Measurements from ENCODE around the gene MCC. TPM values are rescaled to one million over a fixed set of nuclear protein-coding genes. Genes with fewer than 3 reads are reported as not detected.
A peak's percentile ranks its signal among the peaks of the same experiment; 100 is the strongest.

The MCC gene
- total and polyA plus RNA-seq, 2 experiments from 2014 or later, result 3.4 to 8.8 TPM

DNA sequence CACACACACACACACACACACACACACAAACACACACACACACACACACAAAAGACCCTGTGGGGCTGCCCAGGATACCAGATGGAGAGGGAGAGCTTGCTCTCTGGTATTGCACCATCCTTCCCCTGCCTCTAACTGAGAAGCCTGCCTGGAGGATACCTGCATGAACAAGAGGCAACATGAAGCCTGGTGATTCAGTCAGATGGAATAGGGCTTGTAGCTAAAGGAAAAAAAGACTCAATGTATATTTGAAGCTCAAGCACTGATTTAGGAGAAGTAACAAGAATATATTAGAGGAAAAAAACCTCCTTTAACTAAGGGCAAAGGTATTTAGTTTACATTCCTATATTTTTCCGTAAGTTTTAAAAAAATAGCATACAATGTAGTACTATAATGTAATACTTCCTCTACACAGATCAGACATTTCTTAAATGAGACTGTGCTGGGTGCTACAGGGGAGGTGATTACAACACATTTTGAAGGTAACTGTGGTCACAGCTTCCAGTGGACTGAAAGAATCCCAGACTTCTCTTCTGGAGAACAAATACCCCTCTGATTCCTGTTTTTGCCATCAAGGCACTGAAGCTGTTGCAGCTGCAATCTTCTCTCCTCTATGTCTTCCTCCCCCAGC lies 342.4 kb downstream of the MCC start:
- Histone ChIP-seq H3K9me3 (ENCODE audit: low read depth) (no peaks in the 10 kb centered on the region), H3K9me2 (ENCODE audit: insufficient read depth) (no peaks in the 10 kb centered on the region), H3K9ac (no peak overlapping the region), H4K20me1 (ENCODE audit: insufficient read depth) (no peaks in the 10 kb centered on the region), H3K4me1 (ENCODE audit: insufficient read depth) (peaks cover 28% of the 10 kb centered on the region), H3F3A (ENCODE audit: insufficient read depth) (peaks cover 23% of the 10 kb centered on the region), H3K27me3 (replicated peaks; ENCODE audit: insufficient read depth) (no peaks in the 10 kb centered on the region), H3K4me2 (ENCODE audit: unreplicated experiment) (no peak overlapping the region), H3K27ac (no peak overlapping the region), H2AFZ (no peak overlapping the region), H3K79me2 (ENCODE audit: insufficient read depth) (no peaks in the 10 kb centered on the region), H3K4me3 (no peak overlapping the region), H3K36me3 (ENCODE audit: low read depth) (no peaks in the 10 kb centered on the region)
- WGBS, 2 experiments (ENCODE audit: low coverage in 1 of 2, low lambda C conversion rate in 2 of 2, missing lambda C conversion rate in 2 of 2), result 0 to 5% methylated on average over 1 of the region's 1 CpG
- in situ Hi-C loops (cut with MboI), result no loop called here
- no peak for TF ChIP-seq EZH2phosphoT487 (IDR thresholded peaks at IDR 0.05; ENCODE audit: insufficient read depth, low read depth)
- TF ChIP-seq EZH2 (IDR thresholded peaks at IDR 0.05; ENCODE audit: insufficient read depth, poor library complexity, severe bottlenecking), result no peak
- peak; percentile 27 for DNase-seq

DNA sequence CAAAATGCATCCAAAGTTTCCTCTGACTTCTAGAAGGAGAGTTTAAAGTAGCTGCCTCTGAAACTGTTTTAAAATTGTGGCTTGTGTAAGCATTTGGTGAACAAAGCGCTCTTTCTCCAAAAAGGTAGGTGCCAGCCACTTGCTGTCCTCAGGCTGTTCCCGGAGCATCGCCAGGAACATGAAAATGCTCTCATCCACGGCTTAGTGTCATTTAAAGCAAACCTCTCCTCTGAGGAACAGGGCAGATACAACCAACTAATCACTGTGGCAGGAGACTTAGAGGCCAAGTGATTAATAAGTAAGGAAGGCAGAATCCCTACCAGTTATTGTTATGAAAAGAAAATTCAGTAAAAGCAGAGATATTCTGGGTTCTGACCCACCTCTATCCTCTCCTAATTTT lies 346.1 kb downstream of the MCC start:
- H3K4me3 ChIP-seq, result no peak overlapping the region
- WGBS, 2 experiments (ENCODE audit: low coverage in 1 of 2, low lambda C conversion rate in 2 of 2, missing lambda C conversion rate in 2 of 2), result 39 to 45% methylated on average over 4 of the region's 4 CpGs
- TF ChIP-seq EZH2phosphoT487 (IDR thresholded peaks at IDR 0.05; ENCODE audit: insufficient read depth, low read depth) (no peak), EZH2 (IDR thresholded peaks at IDR 0.05; ENCODE audit: insufficient read depth, poor library complexity, severe bottlenecking) (no peak)
- H3K79me2 ChIP-seq (ENCODE audit: insufficient read depth), result no peaks in the 10 kb centered on the region
- H3K27ac ChIP-seq, result peak overlapping the region; percentile 81; the same call in 1 of the 2 replicates
- H2AFZ ChIP-seq, result no peak overlapping the region
- in situ Hi-C loops (cut with MboI), result no loop called here
- H3K9me2 ChIP-seq (ENCODE audit: insufficient read depth), result no peaks in the 10 kb centered on the region
- DNase-seq, result peak; percentile 51
- peak overlapping the region; percentile 77 for H3K4me2 ChIP-seq (ENCODE audit: unreplicated experiment)
- H3F3A ChIP-seq (ENCODE audit: insufficient read depth), result peaks cover 30% of the 10 kb centered on the region
- H3K9me3 ChIP-seq (ENCODE audit: low read depth), result no peaks in the 10 kb centered on the region
- H3K36me3 ChIP-seq (ENCODE audit: low read depth), result no peaks in the 10 kb centered on the region
- no peaks in the 10 kb centered on the region for H4K20me1 ChIP-seq (ENCODE audit: insufficient read depth)
- no peak overlapping the region for H3K9ac ChIP-seq
- H3K4me1 ChIP-seq (ENCODE audit: insufficient read depth), result peaks cover 30% of the 10 kb centered on the region
- no peaks in the 10 kb centered on the region for H3K27me3 ChIP-seq (replicated peaks; ENCODE audit: insufficient read depth)

DNA sequence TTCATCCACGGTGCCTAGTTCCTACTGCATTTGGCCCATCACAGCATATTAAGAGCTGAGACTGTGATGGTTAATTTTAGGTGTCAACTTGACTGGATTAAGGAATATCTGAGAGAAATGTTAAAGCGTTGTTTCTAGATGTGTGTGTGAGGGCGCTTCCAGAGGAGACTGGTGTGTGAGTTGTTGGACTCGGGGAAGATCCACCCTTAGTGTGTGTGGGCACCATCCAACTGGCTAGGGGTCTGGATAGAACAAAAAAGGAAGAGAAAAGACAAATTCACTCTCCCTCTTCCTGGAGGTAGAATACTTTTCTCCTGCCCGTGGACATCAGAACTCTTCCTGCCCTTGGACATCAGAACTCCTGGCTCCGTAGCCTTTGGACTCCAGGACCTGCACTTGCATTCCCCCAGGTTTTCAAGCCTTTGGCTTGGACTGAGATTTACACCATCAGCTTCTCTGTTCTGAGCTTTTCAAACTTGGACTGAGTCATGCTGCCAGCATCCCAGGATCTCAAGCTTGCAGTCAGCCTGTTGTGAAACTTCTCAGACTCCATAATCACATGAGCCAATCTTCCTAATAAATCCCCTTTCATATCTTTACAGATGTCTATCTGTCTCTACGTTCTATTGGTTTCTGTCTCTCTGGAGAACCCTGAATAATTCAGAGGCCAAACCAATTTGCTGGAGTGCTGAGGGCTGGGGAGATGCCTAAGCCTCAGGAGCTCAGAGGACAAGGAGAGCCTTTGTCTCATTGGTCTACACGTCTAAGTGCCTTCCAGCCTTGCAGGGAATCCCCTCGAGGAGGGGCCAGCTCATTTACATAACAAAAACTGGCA lies 347.2 kb downstream of the MCC start:
- 4 to 6% methylated on average over 9 of the region's 9 CpGs for WGBS, 2 experiments (ENCODE audit: low coverage in 1 of 2, low lambda C conversion rate in 2 of 2, missing lambda C conversion rate in 2 of 2)
- Histone ChIP-seq H3K36me3 (ENCODE audit: low read depth) (no peaks in the 10 kb centered on the region), H3K9ac (peak overlapping the region; percentile 49), H3K27me3 (replicated peaks; ENCODE audit: insufficient read depth) (no peaks in the 10 kb centered on the region), H3K27ac (peak overlapping the region; percentile 81), H4K20me1 (ENCODE audit: insufficient read depth) (no peaks in the 10 kb centered on the region), H3K4me1 (ENCODE audit: insufficient read depth) (peaks cover 23% of the 10 kb centered on the region), H3K4me3 (peak overlapping the region; percentile 39), H3K4me2 (ENCODE audit: unreplicated experiment) (peak overlapping the region; percentile 77), H3K9me3 (ENCODE audit: low read depth) (no peaks in the 10 kb centered on the region), H3F3A (ENCODE audit: insufficient read depth) (peaks cover 22% of the 10 kb centered on the region; the same call in 1 of the 2 replicates), H3K9me2 (ENCODE audit: insufficient read depth) (no peaks in the 10 kb centered on the region), H2AFZ (peak overlapping the region; percentile 44), H3K79me2 (ENCODE audit: insufficient read depth) (no peaks in the 10 kb centered on the region)
- in situ Hi-C loops (cut with MboI), result no loop called here
- DNase-seq, result peak; percentile 95
- no peak for TF ChIP-seq EZH2 (IDR thresholded peaks at IDR 0.05; ENCODE audit: insufficient read depth, poor library complexity, severe bottlenecking)
- no peak for TF ChIP-seq EZH2phosphoT487 (IDR thresholded peaks at IDR 0.05; ENCODE audit: insufficient read depth, low read depth)

DNA sequence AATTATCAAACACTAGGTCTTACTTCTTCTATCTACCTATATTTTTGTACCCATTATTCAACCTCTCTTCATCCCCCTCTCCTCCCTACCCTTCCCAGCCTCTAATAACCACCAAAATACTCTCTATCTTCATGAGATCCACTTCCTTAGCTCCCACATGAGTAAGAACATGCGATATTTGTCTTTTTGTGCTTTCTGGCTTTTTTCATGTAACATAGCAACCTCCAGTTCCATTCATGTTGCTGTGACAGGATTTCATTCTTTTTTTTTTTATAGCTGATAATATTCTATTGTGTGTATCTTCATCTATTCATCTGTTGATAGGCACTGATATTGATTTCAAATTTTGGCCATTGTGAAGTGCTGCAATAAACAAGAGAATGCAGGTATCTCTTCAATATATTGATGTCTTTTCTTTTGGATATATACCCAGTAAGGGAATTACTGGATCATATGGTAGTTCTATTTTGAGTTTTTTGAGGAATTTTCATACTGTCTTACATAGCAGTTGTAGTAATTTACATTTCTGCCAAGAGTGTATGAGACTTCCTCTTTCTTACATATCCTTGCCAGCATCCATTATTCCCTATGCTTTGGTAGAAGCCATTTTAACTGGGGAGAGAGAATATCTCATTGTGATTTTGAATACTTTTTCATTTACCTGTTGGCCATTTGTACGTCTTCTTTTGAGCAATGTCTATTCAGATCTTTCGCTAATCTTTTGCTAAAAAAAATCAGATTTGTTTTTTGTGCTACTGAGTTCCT lies 354.9 kb downstream of the MCC start:
- no peak overlapping the region for H3K4me2 ChIP-seq (ENCODE audit: unreplicated experiment)
- no peaks in the 10 kb centered on the region for H3K36me3 ChIP-seq (ENCODE audit: low read depth)
- H3K27me3 ChIP-seq (replicated peaks; ENCODE audit: insufficient read depth), result no peaks in the 10 kb centered on the region
- H3K4me3 ChIP-seq, result no peak overlapping the region
- TF ChIP-seq EZH2phosphoT487 (IDR thresholded peaks at IDR 0.05; ENCODE audit: insufficient read depth, low read depth) (no peak), EZH2 (IDR thresholded peaks at IDR 0.05; ENCODE audit: insufficient read depth, poor library complexity, severe bottlenecking) (no peak)
- H3F3A ChIP-seq (ENCODE audit: insufficient read depth), result no peaks in the 10 kb centered on the region
- no peak overlapping the region for H2AFZ ChIP-seq
- no peak for DNase-seq
- H4K20me1 ChIP-seq (ENCODE audit: insufficient read depth), result no peaks in the 10 kb centered on the region
- no peak overlapping the region for H3K9ac ChIP-seq
- WGBS, 2 experiments (ENCODE audit: low coverage in 1 of 2, low lambda C conversion rate in 2 of 2, missing lambda C conversion rate in 2 of 2), result 96 to 98% methylated on average over 3 of the region's 3 CpGs
- no peak overlapping the region for H3K27ac ChIP-seq
- in situ Hi-C loops (cut with MboI), result no loop called here
- no peaks in the 10 kb centered on the region for H3K79me2 ChIP-seq (ENCODE audit: insufficient read depth)
- no peaks in the 10 kb centered on the region for H3K9me3 ChIP-seq (ENCODE audit: low read depth)
- H3K9me2 ChIP-seq (ENCODE audit: insufficient read depth), result no peaks in the 10 kb centered on the region
- no peaks in the 10 kb centered on the region for H3K4me1 ChIP-seq (ENCODE audit: insufficient read depth)
